ENCODE results near the gene HIBADH. TPM values are rescaled to one million over a fixed set of nuclear protein-coding genes. Genes with fewer than 3 reads are reported as not detected.

The HIBADH gene
- total RNA-seq, 1 experiment from 2014 or later = 33.7 TPM

DNA sequence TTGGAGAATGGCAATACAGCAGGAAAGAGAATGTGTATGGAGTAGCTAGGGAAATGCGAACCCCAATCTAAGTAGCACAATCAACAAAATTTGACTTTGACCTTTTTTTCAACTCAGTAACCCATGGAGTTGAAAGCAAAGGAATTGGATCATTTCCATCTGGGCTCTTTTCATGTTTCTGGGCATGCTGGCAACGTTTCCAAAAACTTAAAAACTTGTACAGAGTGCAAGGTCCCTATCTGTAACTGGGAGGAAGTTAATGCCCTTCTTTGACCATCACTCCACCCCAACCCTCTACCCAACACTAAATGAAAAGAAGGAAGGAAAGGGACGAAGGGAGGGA is 1.3 kb upstream of the HIBADH start:
- Mint-ChIP-seq H3K4me3 (ENCODE audit: unreplicated experiment) (no peak overlapping the region), H3K9me3 (ENCODE audit: unreplicated experiment) (no peaks in the 10 kb centered on the region), H3K36me3 (ENCODE audit: insufficient read depth, unreplicated experiment) (peaks cover 5% of the 10 kb centered on the region), H3K27ac (ENCODE audit: unreplicated experiment) (no peak overlapping the region), H3K27me3 (ENCODE audit: insufficient read depth, unreplicated experiment) (no peaks in the 10 kb centered on the region), H3K4me1 (ENCODE audit: low read depth, unreplicated experiment) (peaks cover 7% of the 10 kb centered on the region)
- no peaks in the 10 kb centered on the region for H3K36me3 ChIP-seq (ENCODE audit: control insufficient read depth, insufficient read depth, low read length)
- TF ChIP-seq, protein P1, sequence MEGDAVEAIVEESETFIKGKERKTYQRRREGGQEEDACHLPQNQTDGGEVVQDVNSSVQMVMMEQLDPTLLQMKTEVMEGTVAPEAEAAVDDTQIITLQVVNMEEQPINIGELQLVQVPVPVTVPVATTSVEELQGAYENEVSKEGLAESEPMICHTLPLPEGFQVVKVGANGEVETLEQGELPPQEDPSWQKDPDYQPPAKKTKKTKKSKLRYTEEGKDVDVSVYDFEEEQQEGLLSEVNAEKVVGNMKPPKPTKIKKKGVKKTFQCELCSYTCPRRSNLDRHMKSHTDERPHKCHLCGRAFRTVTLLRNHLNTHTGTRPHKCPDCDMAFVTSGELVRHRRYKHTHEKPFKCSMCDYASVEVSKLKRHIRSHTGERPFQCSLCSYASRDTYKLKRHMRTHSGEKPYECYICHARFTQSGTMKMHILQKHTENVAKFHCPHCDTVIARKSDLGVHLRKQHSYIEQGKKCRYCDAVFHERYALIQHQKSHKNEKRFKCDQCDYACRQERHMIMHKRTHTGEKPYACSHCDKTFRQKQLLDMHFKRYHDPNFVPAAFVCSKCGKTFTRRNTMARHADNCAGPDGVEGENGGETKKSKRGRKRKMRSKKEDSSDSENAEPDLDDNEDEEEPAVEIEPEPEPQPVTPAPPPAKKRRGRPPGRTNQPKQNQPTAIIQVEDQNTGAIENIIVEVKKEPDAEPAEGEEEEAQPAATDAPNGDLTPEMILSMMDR (IDR thresholded peaks at IDR 0.05; ENCODE audit: insufficient read depth in 1 of 2, low read depth in 1 of 2, low read length in 1 of 2, severe bottlenecking in 1 of 2, unreplicated experiment in 1 of 2) = no peak
- H3K4me3 ChIP-seq (ENCODE audit: low read depth, low read length) = no peak overlapping the region
- POLR2A ChIA-PET = no interaction called here
- H3K9me3 ChIP-seq = no peaks in the 10 kb centered on the region
- no peak for DNase-seq
- no TSS peak for BruUV-seq (replicated peaks)
- 0 out of 2 replicates have a peak, but pooled peaks cover 3% of the 10 kb centered on the region for H3K4me1 ChIP-seq
- intact Hi-C loops (cut with micrococcal nuclease; ENCODE audit: unreplicated experiment) = loop anchor here (1.0 to 5.0 kb wide), 3 partner anchors 14 to 76 kb away; partner anchors contain the start of gene TAX1BP1
- no peaks in the 10 kb centered on the region for H3K27me3 ChIP-seq (replicated peaks; ENCODE audit: control insufficient read depth, insufficient read depth, low read length)
- CTCF ChIA-PET = no interaction called here

DNA sequence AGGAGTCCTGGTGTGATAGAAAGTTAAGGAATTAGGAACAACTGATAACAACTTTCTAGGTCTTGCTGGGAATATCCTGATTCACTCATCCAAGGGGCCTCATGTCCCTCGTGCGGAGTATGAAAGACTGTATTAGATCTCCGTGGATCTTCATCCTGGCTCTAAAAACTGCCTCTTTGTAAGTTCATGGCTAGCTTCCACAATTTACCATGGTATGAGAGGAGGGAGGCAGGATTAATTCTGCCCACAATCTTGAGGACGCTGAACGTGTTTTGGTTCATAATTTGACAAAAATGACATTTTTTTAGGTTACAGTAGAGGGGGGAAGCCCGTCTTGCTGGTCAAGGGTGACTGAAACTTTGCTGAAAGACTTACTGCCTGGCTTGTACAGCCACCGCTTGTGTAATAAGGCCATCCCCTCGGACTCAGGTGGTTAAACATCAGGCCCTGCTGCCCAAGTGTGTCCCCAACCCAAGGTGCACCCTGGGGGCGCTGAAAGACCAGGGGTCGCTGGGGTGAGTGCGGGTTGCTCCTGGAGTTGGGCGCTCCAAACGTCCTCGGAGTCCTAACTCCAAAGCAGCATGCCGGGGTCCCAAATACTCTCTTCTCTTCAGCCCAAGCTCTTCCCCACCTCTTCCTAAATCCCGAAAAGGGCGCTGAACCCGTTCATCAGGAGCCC is 733 bp downstream of the HIBADH start:
- Mint-ChIP-seq H3K36me3 (ENCODE audit: insufficient read depth, unreplicated experiment) (peaks cover 5% of the 10 kb centered on the region), H3K4me3 (ENCODE audit: unreplicated experiment) (peak overlapping the region; percentile 78), H3K4me1 (ENCODE audit: low read depth, unreplicated experiment) (no peaks in the 10 kb centered on the region), H3K27ac (ENCODE audit: unreplicated experiment) (peak overlapping the region; percentile 59), H3K9me3 (ENCODE audit: unreplicated experiment) (no peaks in the 10 kb centered on the region), H3K27me3 (ENCODE audit: insufficient read depth, unreplicated experiment) (no peaks in the 10 kb centered on the region)
- DNase-seq = peak; percentile 56 to 65
- Histone ChIP-seq H3K36me3 (ENCODE audit: control insufficient read depth, insufficient read depth, low read length) (no peaks in the 10 kb centered on the region), H3K4me1 (0 out of 2 replicates have a peak, but pooled peaks cover 3% of the 10 kb centered on the region), H3K27me3 (replicated peaks; ENCODE audit: control insufficient read depth, insufficient read depth, low read length) (no peaks in the 10 kb centered on the region), H3K9me3 (no peaks in the 10 kb centered on the region), H3K4me3 (ENCODE audit: low read depth, low read length) (peak overlapping the region; percentile 85)
- BruUV-seq (replicated peaks) = TSS peak; percentile 42
- intact Hi-C loops (cut with micrococcal nuclease; ENCODE audit: unreplicated experiment) = loop anchor here (1.0 to 5.0 kb wide), 2 partner anchors 55 to 466 kb away; no protein-coding TSS in a partner anchor
- CTCF ChIA-PET = interaction anchor here (1.1 to 1.6 kb wide), 5 partner anchors 16 to 400 kb away, joined by 4 to 6 read pairs (median 4); no protein-coding TSS in a partner anchor
- POLR2A ChIA-PET = interaction anchor here (0.6 kb wide), 1 partner anchor 18 kb away, joined by 4 read pairs; no protein-coding TSS in a partner anchor
- TF ChIP-seq, protein P1 (IDR thresholded peaks at IDR 0.05; ENCODE audit: insufficient read depth in 1 of 2, low read depth in 1 of 2, low read length in 1 of 2, severe bottlenecking in 1 of 2, unreplicated experiment in 1 of 2) = peak in 1 of 2 experiments; percentile 41

DNA sequence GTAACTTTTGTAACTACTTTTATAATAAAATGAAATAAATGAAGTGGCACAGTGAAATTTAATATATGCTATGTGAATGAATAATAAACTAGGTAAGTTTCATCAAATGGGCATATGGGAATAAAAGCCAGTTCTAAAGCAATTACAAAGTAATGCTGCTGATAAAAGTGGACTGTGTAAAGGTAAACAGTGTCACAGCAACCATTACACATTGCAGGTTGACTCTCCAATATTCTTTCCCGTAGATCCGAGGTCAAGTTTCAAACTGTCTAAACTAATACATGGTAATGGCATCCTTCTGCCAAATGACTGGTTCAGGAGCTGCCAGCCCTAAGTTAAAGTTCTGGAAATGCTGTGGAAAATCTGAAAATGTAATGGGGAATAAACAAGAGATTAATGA is 6.0 kb downstream of the HIBADH start:
- H3K9me3 Mint-ChIP-seq (ENCODE audit: unreplicated experiment) = no peaks in the 10 kb centered on the region
- peaks cover 11% of the 10 kb centered on the region for H3K4me1 Mint-ChIP-seq (ENCODE audit: low read depth, unreplicated experiment)
- no peaks in the 10 kb centered on the region for H3K36me3 ChIP-seq (ENCODE audit: control insufficient read depth, insufficient read depth, low read length)
- no peak overlapping the region for H3K27ac Mint-ChIP-seq (ENCODE audit: unreplicated experiment)
- TF ChIP-seq, protein P1 (IDR thresholded peaks at IDR 0.05; ENCODE audit: insufficient read depth in 1 of 2, low read depth in 1 of 2, low read length in 1 of 2, severe bottlenecking in 1 of 2, unreplicated experiment in 1 of 2) = no peak
- no peaks in the 10 kb centered on the region for H3K36me3 Mint-ChIP-seq (ENCODE audit: insufficient read depth, unreplicated experiment)
- ChIA-PET POLR2A (no interaction called here), CTCF (interaction anchor here (0.5 kb wide), 1 partner anchor 1200 kb away, joined by 3 read pairs; no protein-coding TSS in a partner anchor)
- no peak overlapping the region for H3K4me3 Mint-ChIP-seq (ENCODE audit: unreplicated experiment)
- H3K4me1 ChIP-seq = no peaks in the 10 kb centered on the region
- DNase-seq = no peak
- H3K27me3 ChIP-seq (replicated peaks; ENCODE audit: control insufficient read depth, insufficient read depth, low read length) = no peaks in the 10 kb centered on the region
- H3K9me3 ChIP-seq = no peaks in the 10 kb centered on the region
- no TSS peak for BruUV-seq (replicated peaks)
- intact Hi-C loops (cut with micrococcal nuclease; ENCODE audit: unreplicated experiment) = no loop called here
- no peak overlapping the region for H3K4me3 ChIP-seq (ENCODE audit: low read depth, low read length)
- H3K27me3 Mint-ChIP-seq (ENCODE audit: insufficient read depth, unreplicated experiment) = no peaks in the 10 kb centered on the region
